Vagina (tissue), 2 donors: ENCODE data around the gene CTBP1.

Source experiments
- POLR2A ChIP-seq, 2 donors: fragments of 450-650 bp; IDR thresholded peaks; one replicate each; pipeline ENCODE4 v1.6.1; 2017; ENCODE audit warnings: antibody characterized with exemption in 2 of 2, mild to moderate bottlenecking in 2 of 2, moderate library complexity in 2 of 2
- POLR2AphosphoS5 ChIP-seq, 2 donors: sonication (generic); formaldehyde crosslinking; IDR thresholded peaks; one replicate each; pipeline ENCODE4 v1.9.0; 2017; ENCODE audit warnings: antibody characterized with exemption in 2 of 2, mild to moderate bottlenecking in 2 of 2, low read depth in 1 of 2; ENCODE audit not compliant: insufficient read depth in 1 of 2
- TF ChIP-seq, protein P1 (sequence below), 3 experiments: fragments of 450-650 bp in 2 of 3; fragments of 200-600 bp in 1 of 3; sonication (generic) in 1 of 3; IDR thresholded peaks; one replicate each; pipeline ENCODE4 v1.5.1; 2017 to 2019; ENCODE audit warnings: antibody characterized with exemption in 3 of 3, mild to moderate bottlenecking in 2 of 3, moderate library complexity in 2 of 3

DNA sequence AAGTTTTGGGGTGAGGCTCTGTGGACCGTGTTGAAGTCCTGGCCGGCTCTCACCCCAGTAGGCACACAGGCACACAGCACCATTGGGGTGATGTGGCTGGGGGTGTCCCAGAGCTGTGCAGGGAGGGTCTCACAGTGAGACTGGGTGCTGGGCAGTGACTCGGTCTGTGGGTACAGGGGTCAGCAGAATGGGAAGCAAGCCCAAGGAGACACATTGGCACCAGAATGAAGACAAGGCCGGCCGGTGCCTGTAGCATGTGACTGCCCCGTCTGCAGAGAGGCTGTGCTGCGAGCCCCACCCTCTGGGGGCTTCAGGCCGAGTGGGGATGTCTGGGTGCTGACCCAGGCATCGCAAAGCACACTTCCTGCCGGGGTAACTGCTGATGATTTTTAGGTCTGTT lies 46.0 kb upstream of the CTBP1 start:
- no peak for TF ChIP-seq POLR2A (IDR thresholded peaks at IDR 0.05)
- TF ChIP-seq, protein P1, sequence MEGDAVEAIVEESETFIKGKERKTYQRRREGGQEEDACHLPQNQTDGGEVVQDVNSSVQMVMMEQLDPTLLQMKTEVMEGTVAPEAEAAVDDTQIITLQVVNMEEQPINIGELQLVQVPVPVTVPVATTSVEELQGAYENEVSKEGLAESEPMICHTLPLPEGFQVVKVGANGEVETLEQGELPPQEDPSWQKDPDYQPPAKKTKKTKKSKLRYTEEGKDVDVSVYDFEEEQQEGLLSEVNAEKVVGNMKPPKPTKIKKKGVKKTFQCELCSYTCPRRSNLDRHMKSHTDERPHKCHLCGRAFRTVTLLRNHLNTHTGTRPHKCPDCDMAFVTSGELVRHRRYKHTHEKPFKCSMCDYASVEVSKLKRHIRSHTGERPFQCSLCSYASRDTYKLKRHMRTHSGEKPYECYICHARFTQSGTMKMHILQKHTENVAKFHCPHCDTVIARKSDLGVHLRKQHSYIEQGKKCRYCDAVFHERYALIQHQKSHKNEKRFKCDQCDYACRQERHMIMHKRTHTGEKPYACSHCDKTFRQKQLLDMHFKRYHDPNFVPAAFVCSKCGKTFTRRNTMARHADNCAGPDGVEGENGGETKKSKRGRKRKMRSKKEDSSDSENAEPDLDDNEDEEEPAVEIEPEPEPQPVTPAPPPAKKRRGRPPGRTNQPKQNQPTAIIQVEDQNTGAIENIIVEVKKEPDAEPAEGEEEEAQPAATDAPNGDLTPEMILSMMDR (IDR thresholded peaks at IDR 0.05) = no peak
- TF ChIP-seq POLR2AphosphoS5 (IDR thresholded peaks at IDR 0.05; ENCODE audit: insufficient read depth in 1 of 2, low read depth in 1 of 2) = no peak
